ENCODE data around the gene LDLRAD3. TPM values are rescaled to one million over a fixed set of nuclear protein-coding genes. Genes with fewer than 3 reads are reported as not detected.

The LDLRAD3 gene
- total RNA-seq, 1 experiment from 2014 or later = 12.1 TPM

- no peak overlapping the region for H4K91ac ChIP-seq (ENCODE audit: insufficient read length, low read depth, low read length)
- H3K23ac ChIP-seq (ENCODE audit: insufficient read length, low read depth, low read length) = no peak overlapping the region
- Mint-ChIP-seq H3K9me3 (no peaks in the 10 kb centered on the region), H3K4me1 (peaks cover 7 to 9% of the 10 kb centered on the region in 2 experiments), H3K27ac (no peak overlapping the region), H3K27me3 (ENCODE audit: low read depth) (no peaks in the 10 kb centered on the region), H3K36me3 (ENCODE audit: insufficient read depth in 1 of 3, low read depth in 3 of 3) (no peaks in the 10 kb centered on the region), H3K4me3 (no peak overlapping the region)
- no peak overlapping the region for H2BK15ac ChIP-seq (ENCODE audit: low read depth, low read length)
- H3K14ac ChIP-seq (ENCODE audit: insufficient read depth, low read length) = no peak overlapping the region
- no peak overlapping the region for H3K56ac ChIP-seq (ENCODE audit: insufficient read length, low read depth, low read length)
- no peaks in the 10 kb centered on the region for H3K27me3 ChIP-seq (ENCODE audit: insufficient read depth, low read length)
- H3K27ac ChIP-seq (ENCODE audit: insufficient read length, low read depth, low read length) = no peak overlapping the region
- no peak overlapping the region for H3K9ac ChIP-seq (ENCODE audit: extremely low read depth, insufficient read length, low read length)
- H2AFZ ChIP-seq (ENCODE audit: low read length) = no peak overlapping the region
- H3K4ac ChIP-seq (ENCODE audit: low read depth, low read length) = no peak overlapping the region
- H4K8ac ChIP-seq (replicated peaks; ENCODE audit: insufficient read length, low read depth, low read length) = no peak overlapping the region
- no peaks in the 10 kb centered on the region for H4K20me1 ChIP-seq (ENCODE audit: control insufficient read depth, insufficient read depth, insufficient read length)
- H3K4me1 ChIP-seq (ENCODE audit: insufficient read depth, low read length) = no peaks in the 10 kb centered on the region
- H3K79me2 ChIP-seq (ENCODE audit: insufficient read depth, low read length) = no peaks in the 10 kb centered on the region
- H2BK12ac ChIP-seq (ENCODE audit: insufficient read length, low read depth, low read length) = no peak overlapping the region
- H2AK5ac ChIP-seq (ENCODE audit: insufficient read length, low read length) = no peak overlapping the region
- no CpG with 5 or more reads among the region's 3 CpGs for WGBS (ENCODE audit: extremely low coverage, insufficient read length, low lambda C conversion rate)
- no peak overlapping the region for H2BK20ac ChIP-seq (ENCODE audit: low read depth, low read length, poor library complexity, severe bottlenecking)
- H3T11ph ChIP-seq (ENCODE audit: low read length) = no peak overlapping the region
- no peak overlapping the region for H2BK120ac ChIP-seq (ENCODE audit: low read depth, low read length, poor library complexity, severe bottlenecking)
- no peaks in the 10 kb centered on the region for H3K9me3 ChIP-seq (ENCODE audit: control insufficient read depth, low read depth, low read length)
- no peaks in the 10 kb centered on the region for H3K23me2 ChIP-seq (ENCODE audit: insufficient read length, low read depth, low read length, poor library complexity, severe bottlenecking)
- H3K79me1 ChIP-seq (ENCODE audit: insufficient read depth, low read depth, low read length, poor library complexity, severe bottlenecking) = no peaks in the 10 kb centered on the region
- H3K18ac ChIP-seq (ENCODE audit: insufficient read length, low read depth, low read length) = no peak overlapping the region
- DNase-seq = no peak
- no peak overlapping the region for H3K4me2 ChIP-seq (ENCODE audit: insufficient read depth, insufficient read length, low read length)
- no peak overlapping the region for H2BK5ac ChIP-seq (ENCODE audit: insufficient read length, low read length)
- TF ChIP-seq CTCF (conservative IDR thresholded peaks at IDR 0.05) = no peak
- no peak overlapping the region for H4K5ac ChIP-seq (ENCODE audit: insufficient read length, low read depth, low read length)
Measured at GRCh38 chr11:35909511-35910265, 34.2 kb upstream of the LDLRAD3 start.
